TTC549 (cell line): Measurements from ENCODE around the gene TRABD.

ENCODE experiments used
- FAIRE-seq: peaks from 2 replicates; lab custom pipeline; 2012; peaks lifted over from hg19 to GRCh38; lab: Jason Lieb, UNC

Gene TRABD

GRCh38 chr22:50219800-50220602 is 34.3 kb downstream of the TRABD start:
- no peak for FAIRE-seq

DNA sequence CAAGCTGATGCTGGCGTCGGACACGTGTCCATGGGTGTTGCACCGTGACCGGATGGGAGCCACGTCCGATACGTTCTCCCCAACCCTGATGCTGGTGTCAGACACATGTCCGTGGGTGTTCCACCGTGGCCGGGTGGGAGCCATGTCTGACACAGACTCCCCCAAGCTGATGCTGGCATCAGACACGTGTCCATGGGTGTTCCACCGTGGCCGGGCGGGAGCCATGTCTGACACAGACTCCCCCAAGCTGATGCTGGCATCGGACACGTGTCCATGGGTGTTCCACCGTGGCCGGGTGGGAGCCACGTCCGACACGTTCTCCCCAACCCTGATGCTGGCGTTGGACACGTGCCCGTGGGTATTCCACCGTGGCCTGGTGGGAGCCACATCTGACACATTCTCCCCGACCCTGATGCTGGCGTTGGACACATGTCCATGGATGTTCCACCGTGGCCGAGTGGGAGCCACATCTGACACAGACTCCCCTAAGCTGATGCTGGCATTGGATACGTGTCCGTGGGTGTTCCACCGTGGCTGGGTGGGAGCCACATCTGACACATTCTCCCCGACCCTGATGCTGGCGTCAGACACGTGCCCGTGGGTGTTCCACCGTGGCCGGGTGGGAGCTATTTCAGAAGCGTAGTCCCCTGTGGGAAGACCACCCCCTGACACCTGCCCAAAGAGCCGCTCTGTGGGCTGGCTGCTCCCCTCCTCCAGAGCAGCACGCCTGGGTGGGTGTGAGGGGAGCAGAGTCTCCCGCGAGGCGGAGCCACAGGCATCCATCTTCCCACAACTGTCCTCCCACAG is 35.1 kb downstream of the TRABD start:
- no peak for FAIRE-seq

DNA sequence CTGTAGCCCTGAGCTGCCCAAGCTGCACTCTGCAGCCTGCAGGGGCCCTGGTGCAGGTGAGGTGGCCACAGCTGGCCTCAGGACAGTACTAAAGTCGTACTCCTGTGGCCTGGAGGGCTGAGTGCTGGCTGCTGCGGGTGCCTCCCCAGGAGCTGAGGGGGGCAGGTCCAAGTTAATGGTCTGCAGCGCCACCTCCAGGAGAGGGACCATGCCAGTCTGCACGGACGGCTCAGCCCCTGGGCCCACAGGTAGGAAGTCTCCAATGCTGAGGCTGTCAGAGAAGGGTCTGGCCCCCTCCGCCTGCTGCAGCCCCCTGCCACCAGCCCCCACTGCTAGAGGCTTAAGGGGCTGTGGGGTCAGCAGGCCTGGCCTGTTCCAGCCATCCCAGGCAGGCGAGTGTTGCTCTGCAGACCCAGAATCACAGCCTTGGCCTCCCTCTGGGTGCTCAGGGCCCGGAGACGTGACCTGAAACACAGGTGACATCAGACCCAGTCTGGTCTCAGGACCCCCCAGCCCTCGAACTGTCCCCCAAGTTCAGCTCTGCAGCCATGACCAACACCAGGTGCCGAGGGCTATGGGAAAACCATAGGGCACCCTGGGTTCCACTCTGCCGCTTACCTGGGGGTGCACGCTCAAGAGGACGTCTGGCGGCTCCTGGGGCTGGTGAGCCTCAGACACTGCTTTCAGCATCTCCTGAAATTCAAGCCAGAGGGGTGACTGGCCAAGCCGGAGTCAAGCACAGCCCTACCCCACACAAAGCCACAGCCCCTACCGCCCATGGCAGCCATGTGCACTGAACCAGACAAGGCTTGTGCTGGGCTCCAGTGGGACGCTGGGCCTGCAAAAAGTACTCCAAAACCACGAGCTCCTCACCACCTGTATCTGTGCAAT is 35.9 kb downstream of the TRABD start:
- no peak for FAIRE-seq

DNA sequence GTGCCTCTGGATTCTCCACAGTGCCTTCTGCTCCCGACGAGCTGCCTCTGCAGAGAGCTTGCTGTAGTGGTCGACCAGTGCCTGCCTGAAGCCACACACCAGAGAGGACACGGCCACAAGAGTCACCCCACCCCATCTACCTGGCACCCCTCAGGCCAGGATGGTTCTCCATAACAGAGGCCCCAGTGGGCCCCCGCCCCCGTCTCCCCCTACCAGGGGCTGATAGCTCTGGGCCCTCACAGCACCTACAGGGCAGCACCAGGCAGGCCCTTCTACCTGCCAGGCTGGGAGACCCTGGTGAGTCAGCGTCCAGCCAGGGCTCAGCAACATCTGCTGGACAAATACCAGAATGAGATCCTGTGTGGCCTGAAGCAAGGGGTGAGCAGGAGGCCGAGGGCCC is 36.8 kb downstream of the TRABD start:
- FAIRE-seq: no peak

- FAIRE-seq: no peak
Measured at GRCh38 chr22:50224071-50224470, 38.4 kb downstream of the TRABD start.

DNA sequence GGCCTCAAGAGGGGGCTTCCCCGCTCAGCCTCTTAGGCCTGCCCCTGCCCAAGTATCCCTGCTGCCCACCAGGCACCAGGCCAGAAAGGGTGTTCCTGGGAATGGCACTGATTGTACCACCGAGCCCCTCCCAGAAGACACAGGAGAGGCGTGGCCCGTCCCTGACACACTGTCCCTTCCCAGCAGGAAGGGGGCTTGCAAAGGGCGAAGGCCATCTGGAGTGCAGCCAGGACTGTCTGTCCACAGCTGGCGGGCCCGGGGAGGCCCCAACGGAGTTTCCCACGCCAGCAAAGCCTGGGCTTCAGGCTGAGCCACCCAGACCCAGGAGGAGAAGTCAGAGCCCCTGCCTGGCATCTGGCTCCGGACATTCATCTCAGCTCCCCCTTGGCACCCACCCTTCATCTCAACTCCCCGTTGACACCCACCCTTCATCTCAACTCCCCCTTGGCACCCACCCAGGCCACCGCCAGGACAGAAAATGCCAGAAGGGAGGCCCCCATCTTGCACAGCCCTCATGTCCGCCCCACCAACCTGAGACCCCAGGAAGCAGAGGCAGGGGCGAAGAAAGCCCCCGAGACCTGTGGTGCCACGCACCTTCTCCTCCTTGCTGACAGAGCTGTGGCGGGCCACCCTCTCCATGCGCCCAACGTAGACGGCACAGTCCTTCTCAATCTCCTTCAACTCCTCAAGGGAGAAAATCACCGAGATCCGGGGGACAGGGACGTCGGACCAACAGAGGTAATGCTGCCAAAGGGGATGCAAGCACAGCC is 39.7 kb downstream of the TRABD start:
- FAIRE-seq: no peak

DNA sequence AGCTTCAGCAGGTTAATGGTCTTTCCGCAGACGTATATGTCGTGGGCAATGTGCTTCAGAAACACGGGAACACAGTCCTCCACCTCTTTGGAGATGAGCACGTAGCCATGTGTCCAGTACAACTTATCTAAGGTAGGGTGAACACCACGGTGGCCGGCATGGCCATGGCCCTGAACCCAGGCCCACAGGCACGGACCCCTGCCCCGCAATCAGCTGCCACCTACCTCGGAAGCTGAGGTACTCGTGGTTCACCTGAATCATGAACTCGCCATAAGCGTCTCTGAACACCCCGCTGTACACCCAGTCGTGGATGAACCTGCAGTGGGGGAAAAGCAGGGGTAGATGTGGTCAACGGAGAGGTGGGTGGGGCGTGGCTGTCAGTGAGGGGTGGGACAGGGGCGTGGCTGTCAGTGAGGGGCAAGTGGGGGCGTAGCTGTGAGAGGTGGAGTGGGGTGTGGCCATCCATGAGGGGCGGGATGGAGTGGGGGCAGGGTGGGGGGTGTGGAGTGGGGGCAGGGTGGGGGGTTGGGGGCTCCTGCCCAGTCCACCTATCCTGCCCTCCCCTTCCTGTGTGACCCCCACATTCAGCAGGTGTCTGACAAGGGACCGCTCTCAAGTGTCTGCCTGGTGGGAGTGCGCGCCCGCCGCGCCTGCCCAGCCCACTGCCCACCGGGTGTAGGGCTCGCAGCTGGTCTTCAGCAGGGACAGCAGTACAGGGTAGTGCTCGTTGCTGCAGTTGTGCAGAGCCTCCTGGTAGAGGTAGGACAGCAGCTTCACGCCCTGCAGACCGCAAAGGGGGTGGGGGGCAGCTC is 40.6 kb downstream of the TRABD start:
- no peak for FAIRE-seq

DNA sequence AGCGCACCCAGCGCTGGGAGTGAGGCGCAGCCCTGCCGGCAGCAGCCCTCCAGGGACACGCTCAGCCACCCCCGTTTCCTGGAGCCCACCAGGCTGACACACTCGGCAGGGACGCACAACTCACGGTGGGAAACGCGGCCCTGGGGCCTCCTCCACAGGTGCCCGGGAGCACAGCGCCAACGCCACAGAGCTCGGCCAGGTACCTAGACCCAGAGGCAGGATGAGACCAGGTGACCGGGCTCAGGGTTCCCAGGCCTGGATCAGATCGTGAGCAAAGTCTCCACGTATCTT is 41.1 kb downstream of the TRABD start:
- no peak for FAIRE-seq

DNA sequence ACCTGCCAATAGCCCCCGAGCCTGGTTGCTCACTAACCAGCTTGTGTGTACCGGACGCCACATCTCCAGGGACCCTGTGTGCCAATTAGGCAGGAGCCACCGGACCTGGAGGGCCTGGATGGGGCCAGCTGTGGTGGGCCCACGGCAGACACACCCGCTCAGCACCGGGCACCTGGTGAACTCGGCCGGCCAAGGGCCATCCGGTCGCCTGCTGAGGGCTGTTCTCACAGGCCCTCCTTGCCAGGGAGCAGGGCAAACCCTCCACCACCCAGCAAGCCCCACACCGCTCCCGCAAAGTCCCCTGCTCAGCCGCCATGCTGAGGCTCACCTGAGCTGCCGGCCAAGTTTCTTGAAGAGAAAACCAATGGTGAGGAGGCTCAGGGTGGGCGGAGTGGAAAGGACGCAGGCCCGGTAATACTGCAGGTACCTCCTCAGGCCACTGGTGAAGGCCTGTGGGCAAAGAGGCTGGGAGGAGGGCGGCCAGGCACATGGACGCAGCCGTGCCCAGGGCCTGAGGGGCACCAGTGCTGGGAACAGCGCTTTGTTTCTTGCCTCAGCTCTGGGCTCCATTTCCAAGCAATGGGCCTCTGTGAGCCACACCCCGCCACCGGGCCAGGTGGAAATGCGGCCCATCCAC is 42.0 kb downstream of the TRABD start:
- no peak for FAIRE-seq

GRCh38 chr22:50228366-50228765 is 42.7 kb downstream of the TRABD start:
- FAIRE-seq: no peak

DNA sequence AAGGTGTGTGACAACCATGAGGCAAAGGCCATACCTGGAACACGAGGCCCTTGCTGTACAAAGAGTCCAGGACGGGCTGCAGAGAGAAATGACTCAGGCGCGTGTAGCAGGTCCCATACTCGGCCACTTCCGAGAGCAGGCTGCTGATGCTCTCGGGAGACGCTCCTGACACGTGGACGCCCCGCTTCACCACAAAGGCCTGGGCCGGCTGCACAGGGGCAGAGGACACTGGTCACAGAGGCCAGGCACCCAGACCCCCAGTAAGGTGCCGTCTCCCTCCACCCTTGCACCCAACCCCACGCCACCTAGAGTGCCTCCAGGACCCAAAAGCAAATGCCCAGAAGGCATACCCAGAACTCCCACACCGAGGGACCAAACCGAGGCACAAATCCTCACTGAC is 43.7 kb downstream of the TRABD start:
- FAIRE-seq: no peak

GRCh38 chr22:50232481-50233151 is 46.9 kb downstream of the TRABD start:
- FAIRE-seq: no peak

GRCh38 chr22:50233223-50233622 is 47.5 kb downstream of the TRABD start:
- FAIRE-seq: no peak

- FAIRE-seq: no peak
Measured at GRCh38 chr22:50236731-50237409, 51.2 kb downstream of the TRABD start.

GRCh38 chr22:50238755-50239154 is 53.0 kb downstream of the TRABD start:
- FAIRE-seq: no peak

- FAIRE-seq: no peak
Measured at GRCh38 chr22:50242406-50242949, 56.8 kb downstream of the TRABD start.

DNA sequence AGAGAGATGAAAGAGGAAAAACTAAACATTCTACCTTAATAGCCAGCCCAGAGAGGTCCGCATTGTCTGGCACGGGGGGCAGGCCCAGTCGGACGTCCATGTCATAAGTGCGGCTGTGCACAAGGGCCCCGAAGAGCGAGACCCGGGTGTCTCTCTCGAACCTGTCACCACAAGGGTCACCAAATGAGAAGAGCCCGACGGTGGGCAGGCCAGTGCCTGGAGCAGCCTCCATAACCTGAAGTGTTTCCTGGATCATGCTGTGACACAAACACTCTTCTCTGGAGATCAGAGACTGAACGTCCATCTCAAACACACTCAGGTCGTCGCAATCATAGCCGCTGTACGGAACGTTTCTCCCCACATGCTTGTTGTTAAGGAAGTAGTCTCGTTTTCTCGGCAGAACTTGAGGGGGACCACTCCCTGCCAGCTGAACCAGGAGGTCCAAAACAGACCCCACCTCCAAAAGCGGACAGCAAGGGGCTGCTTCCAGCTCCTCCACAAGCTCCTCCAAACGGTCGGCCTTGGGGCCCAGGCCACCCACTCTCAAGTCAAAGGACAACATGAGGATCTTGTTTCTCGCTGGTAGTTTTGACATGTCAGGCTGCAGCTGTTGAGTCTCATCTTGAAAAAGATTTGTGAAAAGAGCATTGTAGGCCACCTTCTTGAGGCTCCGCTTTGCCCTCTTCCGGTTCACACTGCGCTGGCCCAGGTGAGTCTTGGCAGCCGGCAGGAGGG is 58.1 kb downstream of the TRABD start:
- FAIRE-seq: no peak

DNA sequence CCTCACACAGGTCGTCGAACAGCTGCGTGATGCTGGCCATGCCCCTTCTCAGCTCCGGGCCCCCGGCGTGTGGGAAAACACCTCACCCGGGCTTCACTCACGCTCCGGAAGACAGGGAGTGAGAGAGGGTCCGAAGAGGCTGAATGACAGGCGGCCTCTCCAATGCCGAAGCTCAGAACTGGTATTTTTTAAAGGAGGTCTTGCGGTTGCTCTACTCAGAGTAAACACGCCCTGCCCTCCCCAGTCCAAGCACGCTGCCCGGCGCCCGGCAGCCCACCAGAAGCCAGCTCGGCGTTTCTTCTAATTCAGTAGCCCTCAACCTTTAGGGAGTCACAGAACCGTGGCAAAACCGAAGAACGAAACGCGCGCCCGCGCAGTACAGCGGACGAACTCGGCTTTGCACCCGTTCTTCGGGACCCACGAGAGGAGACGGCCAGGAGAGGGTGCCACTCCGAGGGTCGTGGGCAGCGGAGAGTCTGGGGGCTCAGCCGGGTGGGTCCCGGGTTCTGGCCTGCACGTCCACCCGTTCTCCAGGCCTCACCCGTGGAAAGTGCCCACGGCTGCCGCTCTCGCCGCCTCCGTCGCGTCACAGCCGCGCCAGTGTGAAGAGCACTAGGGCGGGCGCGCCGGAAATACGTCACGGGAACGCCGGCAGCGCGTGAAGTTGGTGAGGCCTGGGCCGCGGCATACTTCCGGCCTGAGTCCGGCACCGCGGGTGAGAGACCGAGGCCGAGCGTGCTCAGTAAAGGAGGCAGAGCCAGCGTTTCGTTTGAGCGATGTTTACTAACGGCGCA is 58.9 kb downstream of the TRABD start, which contains the start of gene TUBGCP6:
TUBGCP6 (minus strand) TSS at position 604 of the 794 bp plus-strand sequence; CDS start at position 40, 564 bp downstream.
- no peak for FAIRE-seq
